ENCODE data around the gene FAM204A. TPM values are rescaled to one million over a fixed set of nuclear protein-coding genes. Genes with fewer than 3 reads are reported as not detected.
A peak's percentile ranks its signal among the peaks of the same experiment; 100 is the strongest.

Gene FAM204A
- 49.1 TPM for polyA plus RNA-seq (2013, experiment 1 of 2)
- 52.0 TPM for polyA plus RNA-seq (2013, experiment 2 of 2)

DNA sequence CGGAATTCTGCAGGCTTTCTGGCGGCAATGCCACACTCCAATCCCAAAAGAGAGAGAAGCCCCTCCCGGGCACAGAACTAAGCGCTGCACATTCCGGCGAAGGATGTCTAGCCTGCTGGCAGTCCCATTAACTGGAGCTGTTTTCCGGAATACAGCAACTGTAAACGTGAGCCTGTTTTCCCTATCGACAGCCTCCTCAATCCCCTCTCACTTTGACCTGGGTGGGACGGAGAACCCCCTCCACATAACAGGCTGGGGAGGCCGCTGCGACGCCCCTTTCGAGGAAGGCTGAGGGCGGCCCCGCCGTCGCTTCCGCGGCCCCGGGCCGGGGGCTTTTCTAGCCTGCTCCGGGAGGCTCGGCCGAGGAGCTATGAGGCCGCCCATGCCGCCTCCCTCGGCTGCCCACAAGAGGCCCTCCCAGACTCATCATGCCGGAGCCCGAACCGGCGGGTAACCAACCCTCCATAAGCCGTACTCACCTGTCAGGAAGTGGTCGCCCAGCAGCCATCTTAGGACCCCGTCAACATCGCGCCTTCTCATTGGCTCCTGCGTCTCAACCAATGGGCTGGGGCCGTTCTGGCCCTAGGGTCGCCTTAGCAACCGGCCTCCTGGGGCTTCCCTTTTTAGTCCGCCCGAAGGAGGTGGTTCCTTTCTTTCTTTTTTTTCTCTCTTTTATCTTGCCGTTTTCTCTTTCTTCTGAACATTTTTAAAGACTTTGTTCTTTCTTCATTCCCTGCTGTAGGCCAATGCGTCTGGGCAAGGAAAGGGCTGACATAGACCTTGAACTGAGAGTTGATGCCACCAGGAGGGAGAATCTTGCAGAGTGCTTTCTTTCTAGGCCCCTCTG lies at the start of gene FAM204A:
Gene FAM204A (minus strand): TSS at position 534 of the 847 bp plus-strand sequence. CDS start 5,909 bp downstream, outside the sequence.
- Histone ChIP-seq H3K4me1 (ENCODE audit: control insufficient read depth, low read depth, low read length) (no peaks in the 10 kb centered on the region), H2BK15ac (replicated peaks; ENCODE audit: low read depth) (no peak within 1 kb of the TSS), H2AK5ac (ENCODE audit: low read length) (no peak within 1 kb of the TSS), H2BK5ac (ENCODE audit: low read length) (no peak within 1 kb of the TSS), H4K8ac (ENCODE audit: low read depth, low read length) (no peak within 1 kb of the TSS), H3K9ac (ENCODE audit: low read length) (peak within 1 kb of the TSS; percentile 84), H3K4ac (ENCODE audit: low read depth, low read length) (peak within 1 kb of the TSS; percentile 73), H3K18ac (ENCODE audit: low read length) (no peak within 1 kb of the TSS), H3K4me3 (ENCODE audit: low read length) (peak within 1 kb of the TSS; percentile 97), H3K4me2 (ENCODE audit: low read length) (peak within 1 kb of the TSS; percentile 64), H3K27me3 (ENCODE audit: insufficient read depth, low read length, poor library complexity) (no peaks in the 10 kb centered on the region), H3K79me2 (ENCODE audit: control insufficient read depth, insufficient read depth, low read length) (peaks cover 9% of the 10 kb centered on the region), H3K23ac (ENCODE audit: low read length) (no peak within 1 kb of the TSS), H3K27ac (ENCODE audit: low read depth, low read length) (peak within 1 kb of the TSS; percentile 7), H3K36me3 (ENCODE audit: control insufficient read depth, insufficient read depth, low read length) (no peaks in the 10 kb centered on the region), H3K79me1 (ENCODE audit: low read length) (peaks cover 10% of the 10 kb centered on the region), H2BK120ac (ENCODE audit: low read depth, low read length) (no peak within 1 kb of the TSS), H4K5ac (ENCODE audit: low read length) (no peak within 1 kb of the TSS), H3K56ac (ENCODE audit: low read length) (peak within 1 kb of the TSS; percentile 94)
- no CpG with 5 or more reads among the region's 45 CpGs for WGBS (ENCODE audit: extremely low coverage, insufficient coverage, low lambda C conversion rate)
- peak; percentile 97 for DNase-seq

DNA sequence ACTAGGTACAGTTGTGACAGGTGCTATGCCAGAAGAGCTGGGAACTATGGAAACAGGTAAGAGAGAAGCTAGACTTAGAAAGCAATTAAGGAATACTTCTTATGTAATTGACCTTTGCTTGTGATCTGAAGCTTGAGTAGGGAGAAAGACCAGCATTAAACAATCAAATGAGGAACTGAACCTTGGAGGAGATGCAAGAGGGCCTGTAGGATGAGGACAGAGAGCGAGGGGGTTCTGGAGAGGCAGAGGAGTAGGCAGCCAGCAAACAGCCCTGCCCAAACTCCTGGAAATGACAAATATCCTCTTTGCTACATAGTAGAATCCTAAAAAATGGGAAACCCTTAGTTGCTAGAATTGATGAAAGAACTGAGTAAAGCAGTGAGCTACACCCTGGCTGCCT lies 41.6 kb upstream of the FAM204A start:
- WGBS (ENCODE audit: extremely low coverage, insufficient coverage, low lambda C conversion rate), result no CpG with 5 or more reads among the region's 1 CpG
- Histone ChIP-seq H3K56ac (ENCODE audit: low read length) (no peak overlapping the region), H3K4me1 (ENCODE audit: control insufficient read depth, low read depth, low read length) (no peaks in the 10 kb centered on the region)

DNA sequence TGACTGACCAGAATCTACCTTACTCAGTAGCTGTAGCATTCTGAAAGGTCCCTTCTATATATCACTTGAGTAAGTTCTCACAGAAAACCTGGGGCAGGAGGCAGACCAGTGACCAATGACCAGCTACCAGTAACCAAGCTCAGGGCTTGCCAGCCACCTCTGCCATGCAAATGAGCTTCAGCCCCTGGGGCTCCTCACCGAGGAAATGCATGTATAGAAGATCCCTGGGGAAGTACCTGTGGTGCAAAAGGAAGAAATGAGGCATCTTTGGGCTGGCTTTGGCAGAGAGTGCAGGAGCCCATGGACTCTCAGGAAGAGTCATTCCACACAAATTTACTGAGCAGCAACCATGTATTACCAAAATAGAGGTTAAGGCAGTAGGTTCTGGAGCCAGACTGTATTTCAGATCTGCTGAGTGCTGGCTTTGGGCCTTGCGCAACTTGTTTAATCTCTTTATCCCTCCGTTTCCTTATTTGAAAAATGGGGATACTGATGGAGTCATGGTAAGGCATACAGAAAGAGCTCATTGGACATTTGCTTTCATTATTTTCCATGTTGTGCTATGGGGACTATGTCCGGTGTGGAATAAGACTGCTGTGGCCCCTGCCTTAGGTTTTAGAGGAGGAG lies 41.1 kb upstream of the FAM204A start:
- no peak for DNase-seq
- Histone ChIP-seq H3K79me1 (ENCODE audit: low read length) (no peaks in the 10 kb centered on the region), H3K4me2 (ENCODE audit: low read length) (no peak overlapping the region), H3K4ac (ENCODE audit: low read depth, low read length) (no peak overlapping the region), H3K9ac (ENCODE audit: low read length) (no peak overlapping the region), H2BK5ac (ENCODE audit: low read length) (no peak overlapping the region), H3K36me3 (ENCODE audit: control insufficient read depth, insufficient read depth, low read length) (no peaks in the 10 kb centered on the region), H2BK120ac (ENCODE audit: low read depth, low read length) (no peak overlapping the region), H3K79me2 (ENCODE audit: control insufficient read depth, insufficient read depth, low read length) (no peaks in the 10 kb centered on the region), H3K56ac (ENCODE audit: low read length) (no peak overlapping the region), H3K4me1 (ENCODE audit: control insufficient read depth, low read depth, low read length) (no peaks in the 10 kb centered on the region), H3K18ac (ENCODE audit: low read length) (no peak overlapping the region), H3K27ac (ENCODE audit: low read depth, low read length) (no peak overlapping the region), H4K5ac (ENCODE audit: low read length) (no peak overlapping the region), H3K27me3 (ENCODE audit: insufficient read depth, low read length, poor library complexity) (no peaks in the 10 kb centered on the region), H3K4me3 (ENCODE audit: low read length) (no peak overlapping the region), H4K8ac (ENCODE audit: low read depth, low read length) (no peak overlapping the region), H2BK15ac (replicated peaks; ENCODE audit: low read depth) (no peak overlapping the region), H2AK5ac (ENCODE audit: low read length) (no peak overlapping the region), H3K23ac (ENCODE audit: low read length) (no peak overlapping the region)
- WGBS (ENCODE audit: extremely low coverage, insufficient coverage, low lambda C conversion rate), result no CpG with 5 or more reads among the region's 4 CpGs

More for the DNA sequence above, 41.6 kb upstream of the FAM204A start:
- no peak overlapping the region for H4K5ac ChIP-seq (ENCODE audit: low read length)
- no peak overlapping the region for H4K8ac ChIP-seq (ENCODE audit: low read depth, low read length)
- H3K9ac ChIP-seq (ENCODE audit: low read length), result no peak overlapping the region
- no peaks in the 10 kb centered on the region for H3K36me3 ChIP-seq (ENCODE audit: control insufficient read depth, insufficient read depth, low read length)
- H2AK5ac ChIP-seq (ENCODE audit: low read length), result no peak overlapping the region
- H3K4me2 ChIP-seq (ENCODE audit: low read length), result no peak overlapping the region
- no peak overlapping the region for H3K18ac ChIP-seq (ENCODE audit: low read length)
- H2BK5ac ChIP-seq (ENCODE audit: low read length), result no peak overlapping the region
- H3K27me3 ChIP-seq (ENCODE audit: insufficient read depth, low read length, poor library complexity), result no peaks in the 10 kb centered on the region
- no peak overlapping the region for H2BK120ac ChIP-seq (ENCODE audit: low read depth, low read length)
- no peak overlapping the region for H3K23ac ChIP-seq (ENCODE audit: low read length)
- no peaks in the 10 kb centered on the region for H3K79me2 ChIP-seq (ENCODE audit: control insufficient read depth, insufficient read depth, low read length)
- no peak overlapping the region for H3K4me3 ChIP-seq (ENCODE audit: low read length)
- no peak for DNase-seq
- H3K27ac ChIP-seq (ENCODE audit: low read depth, low read length), result no peak overlapping the region
- no peak overlapping the region for H2BK15ac ChIP-seq (replicated peaks; ENCODE audit: low read depth)
- no peaks in the 10 kb centered on the region for H3K79me1 ChIP-seq (ENCODE audit: low read length)
- no peak overlapping the region for H3K4ac ChIP-seq (ENCODE audit: low read depth, low read length)

DNA sequence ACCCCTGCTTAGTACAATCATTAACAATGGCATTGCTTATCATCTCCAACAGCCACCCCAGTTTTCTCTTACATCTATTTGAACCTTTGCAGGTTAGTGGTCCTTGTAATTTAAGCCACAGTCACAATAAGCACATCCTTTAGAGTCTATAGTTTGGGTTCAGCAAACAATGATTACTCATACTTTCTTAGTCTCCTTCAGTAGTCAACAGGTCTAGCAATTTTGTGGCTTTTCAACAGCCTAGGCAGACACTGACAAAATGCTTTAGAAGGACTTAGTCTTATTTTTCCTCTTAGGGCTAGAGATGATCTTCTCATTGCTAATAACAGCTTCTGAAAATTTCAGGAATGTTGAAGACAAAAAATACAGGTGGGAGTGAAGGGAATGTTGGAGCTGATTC lies 32.3 kb upstream of the FAM204A start:
- Histone ChIP-seq H3K27me3 (ENCODE audit: insufficient read depth, low read length, poor library complexity) (no peaks in the 10 kb centered on the region), H3K23ac (ENCODE audit: low read length) (no peak overlapping the region), H2BK15ac (replicated peaks; ENCODE audit: low read depth) (no peak overlapping the region), H2BK5ac (ENCODE audit: low read length) (no peak overlapping the region), H3K79me1 (ENCODE audit: low read length) (no peaks in the 10 kb centered on the region), H3K4me1 (ENCODE audit: control insufficient read depth, low read depth, low read length) (no peaks in the 10 kb centered on the region), H3K9ac (ENCODE audit: low read length) (no peak overlapping the region), H3K4me2 (ENCODE audit: low read length) (no peak overlapping the region), H3K36me3 (ENCODE audit: control insufficient read depth, insufficient read depth, low read length) (no peaks in the 10 kb centered on the region), H3K79me2 (ENCODE audit: control insufficient read depth, insufficient read depth, low read length) (no peaks in the 10 kb centered on the region), H2BK120ac (ENCODE audit: low read depth, low read length) (no peak overlapping the region), H4K8ac (ENCODE audit: low read depth, low read length) (no peak overlapping the region), H3K4ac (ENCODE audit: low read depth, low read length) (no peak overlapping the region), H3K27ac (ENCODE audit: low read depth, low read length) (no peak overlapping the region), H3K4me3 (ENCODE audit: low read length) (no peak overlapping the region), H3K56ac (ENCODE audit: low read length) (no peak overlapping the region), H2AK5ac (ENCODE audit: low read length) (no peak overlapping the region), H3K18ac (ENCODE audit: low read length) (no peak overlapping the region), H4K5ac (ENCODE audit: low read length) (no peak overlapping the region)
- no peak for DNase-seq

DNA sequence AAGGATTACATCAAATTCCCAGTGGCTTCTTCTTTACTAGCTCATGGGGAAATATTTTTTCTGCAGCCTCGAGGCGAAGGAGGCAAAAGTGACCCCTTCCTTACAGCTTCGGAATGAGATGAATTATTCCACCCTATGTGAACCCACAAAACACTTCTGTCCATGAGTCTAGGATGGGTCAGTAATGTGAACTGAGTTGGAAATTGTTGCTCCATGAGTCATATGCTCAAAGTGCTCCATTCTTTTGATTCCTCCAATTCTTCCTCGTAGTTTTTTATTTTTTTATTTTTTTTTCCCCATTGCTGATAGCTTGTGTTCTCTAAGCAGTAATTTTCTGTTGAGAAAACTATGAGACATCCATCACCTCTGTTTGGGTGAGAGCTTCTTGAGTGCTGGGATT lies 31.7 kb upstream of the FAM204A start:
- Histone ChIP-seq H3K79me1 (ENCODE audit: low read length) (no peaks in the 10 kb centered on the region), H3K4ac (ENCODE audit: low read depth, low read length) (no peak overlapping the region), H3K4me3 (ENCODE audit: low read length) (no peak overlapping the region), H3K23ac (ENCODE audit: low read length) (no peak overlapping the region), H3K18ac (ENCODE audit: low read length) (no peak overlapping the region), H3K56ac (ENCODE audit: low read length) (no peak overlapping the region), H3K27ac (ENCODE audit: low read depth, low read length) (no peak overlapping the region), H3K27me3 (ENCODE audit: insufficient read depth, low read length, poor library complexity) (no peaks in the 10 kb centered on the region), H3K79me2 (ENCODE audit: control insufficient read depth, insufficient read depth, low read length) (no peaks in the 10 kb centered on the region), H3K36me3 (ENCODE audit: control insufficient read depth, insufficient read depth, low read length) (no peaks in the 10 kb centered on the region), H2AK5ac (ENCODE audit: low read length) (no peak overlapping the region), H2BK15ac (replicated peaks; ENCODE audit: low read depth) (no peak overlapping the region), H2BK5ac (ENCODE audit: low read length) (no peak overlapping the region), H2BK120ac (ENCODE audit: low read depth, low read length) (no peak overlapping the region), H3K4me2 (ENCODE audit: low read length) (no peak overlapping the region), H3K4me1 (ENCODE audit: control insufficient read depth, low read depth, low read length) (no peaks in the 10 kb centered on the region), H3K9ac (ENCODE audit: low read length) (no peak overlapping the region), H4K5ac (ENCODE audit: low read length) (no peak overlapping the region), H4K8ac (ENCODE audit: low read depth, low read length) (no peak overlapping the region)
- no CpG with 5 or more reads among the region's 4 CpGs for WGBS (ENCODE audit: extremely low coverage, insufficient coverage, low lambda C conversion rate)
- DNase-seq, result peak; percentile 4

Data from mesendoderm (in vitro differentiated cells).